ENCODE measurements around the gene FHIT.

Gene FHIT

GRCh38 chr3:60102154-60102553 is 1149.1 kb downstream of the FHIT start:
- DNase-seq (ENCODE audit: low spot score) = no peak

GRCh38 chr3:60101621-60102020 is 1149.6 kb downstream of the FHIT start:
- no peak for DNase-seq (ENCODE audit: low spot score)

DNA sequence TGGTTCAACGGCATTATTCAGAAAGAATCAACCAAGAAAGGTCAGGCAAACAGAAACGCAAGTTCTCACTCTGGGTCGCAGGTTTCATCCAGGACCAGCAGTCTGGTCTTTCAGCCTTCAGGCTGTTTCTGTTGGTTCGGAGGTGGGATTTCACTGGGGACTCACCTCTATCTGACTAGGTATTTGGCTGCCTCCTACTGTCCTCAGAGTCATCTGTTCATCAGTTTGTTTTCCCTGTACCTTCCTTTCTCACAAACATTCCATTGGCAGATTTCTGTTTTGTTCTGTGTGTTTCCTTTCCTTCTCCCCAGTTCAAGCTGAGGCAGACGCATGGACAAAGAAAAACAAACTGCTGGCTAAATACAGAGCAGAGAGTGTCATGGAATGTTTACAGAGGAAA is 1154.8 kb downstream of the FHIT start:
- DNase-seq (ENCODE audit: low spot score) = no peak

DNA sequence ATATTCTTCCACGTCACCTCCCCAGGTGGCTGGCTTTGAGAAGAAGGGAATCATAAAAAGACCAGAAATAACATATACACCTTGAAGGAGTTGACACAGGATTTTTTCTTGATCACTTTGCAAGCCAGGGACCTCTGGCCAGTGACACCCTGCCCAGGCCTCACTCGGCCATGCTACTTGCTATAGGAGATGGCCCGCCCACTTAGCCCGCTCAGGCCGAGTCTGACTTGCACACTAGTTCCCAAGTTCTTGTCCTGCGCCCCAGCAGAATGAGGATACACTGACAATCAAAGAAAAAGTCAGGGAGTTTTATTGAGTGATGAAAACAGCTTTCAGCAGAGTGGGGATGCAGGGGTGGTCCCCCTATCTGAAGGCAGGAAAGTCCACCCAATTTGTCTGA is 1155.3 kb downstream of the FHIT start:
- DNase-seq (ENCODE audit: low spot score) = no peak

DNA sequence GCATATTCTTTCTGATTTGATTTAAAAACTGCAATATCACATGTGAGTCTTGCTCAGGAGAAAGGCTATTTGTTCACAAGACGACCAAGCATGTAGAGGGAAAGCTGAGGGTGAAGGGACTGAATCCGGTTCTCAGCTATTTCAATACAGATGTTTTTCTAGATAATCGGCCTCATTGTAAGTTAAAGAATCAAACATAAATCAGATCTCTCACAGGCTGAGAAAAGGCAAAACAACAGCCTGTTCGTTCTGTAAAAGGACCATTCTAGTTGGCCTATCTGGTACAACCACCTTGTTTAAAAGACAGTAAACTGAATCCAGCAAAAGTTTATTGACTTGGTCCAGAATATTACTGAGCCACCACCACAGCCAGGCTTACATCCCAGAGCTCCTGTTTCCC is 1155.7 kb downstream of the FHIT start:
- DNase-seq (ENCODE audit: low spot score) = no peak

DNA sequence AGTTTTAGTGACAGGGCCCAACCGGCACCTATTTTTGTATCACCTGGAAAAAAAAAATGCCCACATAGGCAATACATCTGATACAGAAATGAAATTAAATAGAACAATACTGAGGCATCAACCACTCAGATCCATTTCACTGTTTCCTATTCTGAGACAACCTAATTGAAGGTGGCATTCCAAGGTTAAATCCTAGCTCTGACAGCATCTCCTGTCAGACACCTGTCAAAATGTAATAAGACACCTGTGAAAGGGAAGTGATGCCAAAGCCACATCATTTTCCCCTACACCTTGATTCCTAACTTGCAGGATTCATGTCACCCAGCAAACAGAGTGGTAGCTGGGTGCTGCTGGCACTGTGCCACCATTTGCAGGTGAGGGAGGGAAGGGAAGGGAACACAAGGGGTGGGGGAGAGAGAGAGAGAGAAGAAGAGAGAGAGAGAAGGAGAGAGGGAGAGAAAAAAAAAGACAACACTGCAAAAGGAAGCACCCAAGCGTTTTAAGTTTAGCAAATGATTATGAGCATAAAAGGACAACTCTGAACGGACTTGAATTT is 1156.8 kb downstream of the FHIT start:
- DNase-seq (ENCODE audit: low spot score) = no peak

GRCh38 chr3:60090548-60090947 is 1160.7 kb downstream of the FHIT start:
- DNase-seq (ENCODE audit: low spot score) = no peak

DNA sequence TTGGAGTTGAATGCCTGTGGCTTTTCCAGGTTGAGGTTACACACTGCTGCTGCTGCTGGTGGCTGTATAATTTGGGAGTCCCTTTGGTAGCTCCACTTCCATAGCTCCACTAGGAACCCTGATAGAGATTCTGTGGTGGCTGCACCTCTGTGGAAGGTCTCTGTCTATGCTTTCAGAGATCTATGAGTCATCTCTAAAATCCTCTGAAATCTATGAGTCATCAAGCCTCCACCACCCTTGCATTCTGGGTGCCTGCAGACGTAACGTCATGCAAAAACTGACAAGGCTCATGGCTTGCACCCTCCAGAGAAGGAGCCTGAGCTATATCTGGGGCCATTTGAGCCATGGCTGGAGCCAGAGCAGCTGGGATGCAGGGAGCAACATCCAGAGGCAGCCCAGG is 1164.4 kb downstream of the FHIT start:
- DNase-seq (ENCODE audit: low spot score) = no peak

DNA sequence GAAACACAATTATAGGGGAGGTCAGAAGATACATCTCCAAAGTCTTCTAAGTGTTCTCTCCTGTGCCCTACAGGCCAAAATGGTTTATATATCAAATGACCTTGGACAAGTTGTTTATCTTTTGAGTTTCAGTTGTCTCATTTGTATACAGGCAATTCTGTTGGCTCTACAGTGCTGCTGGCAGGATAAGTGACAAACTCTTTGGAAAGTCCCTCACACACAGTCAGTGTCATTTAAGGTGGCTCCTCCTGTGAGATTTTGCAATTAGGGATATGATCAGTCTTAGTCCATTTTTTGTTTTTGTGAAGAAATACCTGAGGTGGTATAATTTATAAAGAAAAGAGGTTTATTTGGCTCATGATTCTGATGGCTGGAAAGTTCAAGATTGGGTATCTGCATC is 1165.6 kb downstream of the FHIT start:
- DNase-seq (ENCODE audit: low spot score) = no peak

DNA sequence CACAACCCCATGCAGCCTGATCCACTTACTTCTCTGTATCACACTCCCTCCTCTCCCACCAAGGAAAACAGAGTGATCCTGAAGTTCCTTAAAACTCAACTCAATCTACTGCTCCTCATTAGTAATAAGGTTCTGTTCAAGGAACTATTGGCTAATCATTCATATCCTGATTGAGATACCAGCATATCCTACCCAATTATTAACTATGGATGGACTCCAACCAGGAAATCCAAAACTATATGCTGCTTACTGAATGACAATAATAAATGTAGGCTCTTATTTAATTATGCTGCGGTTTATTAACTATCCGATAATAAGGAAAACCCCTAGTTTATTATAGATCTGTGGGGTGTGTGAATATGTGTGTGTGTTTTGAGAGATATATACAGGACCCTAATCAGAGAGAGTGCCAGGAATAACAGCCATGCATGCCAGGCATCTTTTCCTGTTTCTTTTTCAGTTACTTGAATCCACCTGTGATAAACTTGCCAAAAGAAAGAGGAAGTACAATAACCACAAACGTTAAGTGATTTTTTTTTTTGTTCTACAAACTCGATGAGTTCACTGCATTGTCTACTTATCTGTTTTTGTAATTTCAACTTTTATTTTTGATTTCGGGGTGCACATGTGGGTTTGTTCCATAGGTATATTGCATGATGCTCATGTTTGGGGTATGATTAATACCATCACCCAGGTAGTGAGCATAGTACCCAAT is 1169.7 kb downstream of the FHIT start:
- DNase-seq (ENCODE audit: low spot score) = no peak

- no peak for DNase-seq (ENCODE audit: low spot score)
Measured at GRCh38 chr3:60080648-60081047, 1170.6 kb downstream of the FHIT start.

DNA sequence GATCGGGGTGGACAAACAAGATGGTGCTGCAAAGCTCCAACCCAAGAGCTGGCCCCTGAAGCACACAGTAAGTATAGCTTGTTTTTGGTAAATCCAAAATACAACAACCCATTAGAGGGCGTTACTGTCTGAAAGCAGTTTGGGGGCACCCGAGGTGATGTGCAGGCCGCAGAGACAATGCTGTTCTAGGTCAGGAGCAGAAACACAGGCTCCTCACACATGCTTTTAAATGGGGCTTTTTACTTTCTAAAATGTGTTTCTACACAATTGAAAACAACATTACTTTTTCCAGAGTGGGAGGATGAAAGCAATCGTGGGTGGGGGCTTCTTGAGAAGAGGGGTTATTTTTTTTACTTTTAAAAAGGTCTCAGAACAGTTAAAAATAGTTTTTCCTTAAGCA is 1172.2 kb downstream of the FHIT start:
- DNase-seq (ENCODE audit: low spot score) = peak; percentile 27

DNA sequence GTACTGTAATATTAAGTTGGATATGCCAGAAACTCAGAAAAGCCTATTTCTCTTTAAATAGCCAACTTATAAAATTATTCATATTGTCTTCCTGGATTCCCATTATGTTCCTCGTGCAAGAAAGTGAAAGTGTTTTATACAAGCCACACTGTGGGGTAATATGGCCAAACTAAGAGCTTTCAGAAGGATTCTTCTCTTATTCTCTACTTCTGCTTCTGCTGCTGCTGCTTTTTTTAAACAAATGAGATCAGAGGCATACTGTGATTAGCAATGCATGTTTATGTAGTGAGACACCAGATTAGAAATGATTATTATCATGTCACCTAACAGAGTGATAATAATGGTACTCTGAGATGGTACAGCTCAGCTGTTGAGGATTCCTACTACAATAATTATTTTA is 1174.9 kb downstream of the FHIT start:
- no peak for DNase-seq (ENCODE audit: low spot score)

DNA sequence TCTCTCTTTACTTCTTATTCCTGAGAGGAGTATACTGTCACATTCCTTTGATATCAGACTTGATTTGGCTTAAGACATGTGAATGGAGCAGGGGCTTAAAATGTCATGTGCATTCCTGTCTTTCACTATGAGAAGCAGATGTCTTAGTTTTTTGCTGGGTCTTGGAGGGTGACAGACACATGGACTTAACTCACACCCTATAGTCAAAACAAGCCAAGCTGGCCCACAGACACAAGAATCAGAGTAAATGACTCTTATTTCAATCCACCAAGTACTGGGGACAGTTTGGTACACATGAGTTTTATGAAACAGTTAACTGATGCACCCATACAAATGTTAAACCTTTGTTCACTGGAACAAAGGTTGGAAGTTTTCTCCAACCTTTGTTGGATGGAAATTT is 1177.3 kb downstream of the FHIT start:
- no peak for DNase-seq (ENCODE audit: low spot score)

GRCh38 chr3:60073228-60073627 is 1178.0 kb downstream of the FHIT start:
- no peak for DNase-seq (ENCODE audit: low spot score)

DNA sequence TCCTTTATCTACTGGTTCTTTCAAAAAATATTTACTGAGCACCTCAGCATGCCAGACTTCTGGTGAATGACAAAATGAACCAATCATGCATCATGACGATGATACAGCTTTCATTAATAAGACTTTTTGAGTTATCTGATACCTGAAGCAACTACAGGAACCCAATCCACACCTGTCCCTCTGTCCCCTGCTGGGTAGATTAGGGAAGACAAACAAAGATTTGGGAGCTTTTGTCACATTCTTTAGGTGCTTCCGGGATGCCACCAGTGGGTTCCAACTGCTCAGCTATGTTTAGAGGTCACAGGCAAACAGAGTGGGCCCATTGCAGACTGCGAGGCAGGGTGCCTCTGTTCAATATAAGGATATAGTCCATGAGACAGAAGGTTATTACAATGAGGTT is 1180.9 kb downstream of the FHIT start:
- DNase-seq (ENCODE audit: low spot score) = no peak

DNA sequence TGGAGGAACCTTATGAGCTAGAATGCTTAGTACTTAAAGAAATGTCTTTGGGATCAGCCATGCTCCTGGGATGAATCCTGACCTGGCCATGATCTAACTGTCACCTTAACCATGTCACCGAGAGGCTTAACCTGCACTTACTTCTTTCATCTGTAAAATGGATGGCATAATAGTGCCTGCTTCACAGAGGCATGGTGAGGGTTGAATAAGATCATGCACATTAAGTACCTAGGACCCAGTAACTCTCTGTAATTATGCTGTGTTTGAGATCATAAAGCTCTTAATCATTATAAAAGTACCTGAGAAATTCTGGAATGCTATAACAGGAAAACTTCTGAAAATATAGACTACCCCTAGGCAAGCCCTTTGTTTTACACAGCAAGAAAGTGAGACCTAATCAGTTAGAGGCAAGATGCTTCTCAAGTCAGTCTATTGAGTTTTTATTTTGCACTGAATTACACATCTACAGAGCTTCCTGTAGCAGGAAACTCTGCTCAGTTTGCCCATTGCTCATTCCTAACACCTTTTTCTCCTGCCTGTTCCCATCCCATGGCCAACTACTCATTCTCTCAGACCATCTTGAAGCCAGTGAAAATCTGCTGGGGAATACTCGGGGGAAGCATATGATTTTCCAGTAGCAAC is 1185.9 kb downstream of the FHIT start:
- no peak for DNase-seq (ENCODE audit: low spot score)

- no peak for DNase-seq (ENCODE audit: low spot score)
Measured at GRCh38 chr3:60064210-60065178, 1186.8 kb downstream of the FHIT start.

GRCh38 chr3:60056404-60056803 is 1194.8 kb downstream of the FHIT start:
- no peak for DNase-seq (ENCODE audit: low spot score)

DNA sequence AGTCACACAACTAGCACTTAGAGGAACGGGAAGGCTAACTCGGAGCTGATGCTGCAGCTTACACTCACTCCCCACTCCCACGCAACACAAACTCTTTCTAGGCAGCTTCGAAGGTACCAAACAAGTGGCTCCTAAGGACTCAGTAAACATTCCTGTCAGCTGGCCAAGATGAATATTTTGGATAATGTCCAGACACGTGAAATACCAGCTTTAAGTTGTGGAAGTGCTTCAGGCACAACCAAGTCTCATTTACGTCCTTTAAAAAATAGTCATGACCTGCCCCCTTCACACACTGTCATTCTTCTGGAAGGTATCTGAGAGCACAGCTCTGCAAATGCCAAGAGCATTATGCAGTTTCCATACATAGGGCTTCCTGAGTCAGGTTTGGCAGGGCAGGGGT is 1195.5 kb downstream of the FHIT start:
- DNase-seq (ENCODE audit: low spot score) = no peak

DNA sequence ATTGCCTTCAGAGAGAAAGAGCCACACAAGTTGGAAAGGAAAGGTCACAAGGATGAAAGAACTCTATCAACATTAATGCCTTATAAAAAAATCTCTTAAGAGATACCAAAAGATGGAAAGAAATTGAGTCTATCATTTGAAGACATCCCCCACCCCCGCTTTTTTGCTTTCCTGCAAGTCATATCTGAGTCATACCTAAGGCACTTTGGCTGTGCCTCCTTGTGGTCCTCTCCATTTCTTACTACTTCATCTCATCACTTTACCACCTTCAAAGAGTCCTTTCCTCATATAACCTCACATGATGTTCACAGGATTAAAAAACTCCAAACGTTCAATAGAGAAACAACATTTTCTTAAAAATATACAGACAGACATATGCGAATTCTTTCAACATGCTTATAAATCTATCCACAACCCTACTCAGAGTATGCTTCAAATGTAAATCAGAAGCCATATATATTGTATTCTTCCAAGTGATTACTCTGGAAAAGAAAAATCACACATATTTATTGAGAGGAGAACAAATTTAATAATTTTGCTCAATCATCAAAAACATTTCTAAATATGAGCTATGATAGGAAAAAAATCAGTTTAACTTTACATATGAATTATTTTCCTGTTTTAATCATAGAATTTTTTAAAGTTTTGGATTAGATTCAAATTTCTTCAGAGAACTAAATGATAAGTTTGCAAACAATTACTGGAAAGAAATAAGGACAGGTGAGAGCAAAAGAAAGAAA is 1197.6 kb downstream of the FHIT start:
- no peak for DNase-seq (ENCODE audit: low spot score)

GRCh38 chr3:60048447-60048848 is 1202.8 kb downstream of the FHIT start:
- DNase-seq (ENCODE audit: low spot score) = no peak

Data from germinal center (tissue), 1 donor.